Duodenal mucosa (tissue), 2 donors: ENCODE results near the gene FOSL2.

Experiments
- H3K27ac ChIP-seq: one replicate; pipeline ENCODE4 v1.7.0; 2013; ENCODE audit warnings: low read depth, low read length
- H3K27me3 ChIP-seq, 2 donors: one replicate each; pipeline ENCODE4 v1.7.0; 2013; ENCODE audit warnings: low read length in 2 of 2, control low read depth in 1 of 2; ENCODE audit not compliant: insufficient read depth in 2 of 2, control insufficient read depth in 1 of 2
- H3K36me3 ChIP-seq, 2 donors: one replicate each; pipeline ENCODE4 v1.7.0; 2013; ENCODE audit warnings: low read length in 2 of 2, control low read depth in 1 of 2; ENCODE audit not compliant: insufficient read depth in 2 of 2, control insufficient read depth in 1 of 2
- H3K4me1 ChIP-seq, 2 donors: one replicate each; pipeline ENCODE4 v1.7.0; 2013; ENCODE audit warnings: low read length in 2 of 2, control low read depth in 1 of 2; ENCODE audit not compliant: insufficient read depth in 2 of 2, control insufficient read depth in 1 of 2
- H3K4me3 ChIP-seq, 2 donors: one replicate each; pipeline ENCODE4 v1.7.0; 2013; ENCODE audit warnings: low read length in 2 of 2, low read depth in 1 of 2
- H3K9ac ChIP-seq, 2 donors: one replicate each; pipeline ENCODE4 v1.7.0; 2013; ENCODE audit warnings: low read length in 2 of 2, low read depth in 1 of 2
- H3K9me3 ChIP-seq, 2 donors: one replicate each; pipeline ENCODE4 v1.7.0; 2013; ENCODE audit warnings: low read length in 2 of 2, control low read depth in 1 of 2; ENCODE audit not compliant: control insufficient read depth in 1 of 2

FOSL2 gene

GRCh38 chr2:28356095-28356911, 36.4 kb upstream of the FOSL2 start:
- no peak overlapping the region for H3K4me3 ChIP-seq
- no peaks in the 10 kb centered on the region for H3K9me3 ChIP-seq
- no peaks in the 10 kb centered on the region for H3K27me3 ChIP-seq
- H3K9ac ChIP-seq, result peak overlapping the region; percentile 48 to 56
- no peaks in the 10 kb centered on the region for H3K36me3 ChIP-seq
- peak overlapping the region; percentile 55 for H3K27ac ChIP-seq
- H3K4me1 ChIP-seq, result peaks cover 40 to 51% of the 10 kb centered on the region in 2 donors

DNA sequence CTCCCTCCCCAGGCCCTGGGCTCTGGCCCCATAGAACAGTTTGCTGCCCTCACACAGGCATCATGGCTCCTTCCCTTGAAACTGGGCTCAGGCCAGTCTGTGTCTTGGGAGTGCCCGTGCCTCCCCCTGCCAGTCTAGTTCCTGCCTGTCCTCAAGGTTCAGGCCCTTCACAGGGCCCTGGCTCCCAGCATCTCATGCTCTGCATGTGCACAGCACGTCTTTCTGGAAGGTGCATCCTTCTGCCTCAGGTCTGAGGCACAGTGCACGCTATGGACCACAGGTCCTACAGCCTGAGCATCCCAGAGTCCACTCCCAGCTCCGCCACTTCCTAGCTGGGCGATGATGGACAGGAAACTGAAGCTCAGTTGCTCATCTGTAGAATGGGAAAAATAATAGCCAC, 35.6 kb upstream of the FOSL2 start:
- Histone ChIP-seq H3K27me3 (no peaks in the 10 kb centered on the region), H3K9me3 (no peaks in the 10 kb centered on the region), H3K4me3 (no peak overlapping the region), H3K4me1 (peaks cover 40 to 51% of the 10 kb centered on the region in 2 donors), H3K27ac (no peak overlapping the region), H3K9ac (no peak overlapping the region), H3K36me3 (no peaks in the 10 kb centered on the region)

DNA sequence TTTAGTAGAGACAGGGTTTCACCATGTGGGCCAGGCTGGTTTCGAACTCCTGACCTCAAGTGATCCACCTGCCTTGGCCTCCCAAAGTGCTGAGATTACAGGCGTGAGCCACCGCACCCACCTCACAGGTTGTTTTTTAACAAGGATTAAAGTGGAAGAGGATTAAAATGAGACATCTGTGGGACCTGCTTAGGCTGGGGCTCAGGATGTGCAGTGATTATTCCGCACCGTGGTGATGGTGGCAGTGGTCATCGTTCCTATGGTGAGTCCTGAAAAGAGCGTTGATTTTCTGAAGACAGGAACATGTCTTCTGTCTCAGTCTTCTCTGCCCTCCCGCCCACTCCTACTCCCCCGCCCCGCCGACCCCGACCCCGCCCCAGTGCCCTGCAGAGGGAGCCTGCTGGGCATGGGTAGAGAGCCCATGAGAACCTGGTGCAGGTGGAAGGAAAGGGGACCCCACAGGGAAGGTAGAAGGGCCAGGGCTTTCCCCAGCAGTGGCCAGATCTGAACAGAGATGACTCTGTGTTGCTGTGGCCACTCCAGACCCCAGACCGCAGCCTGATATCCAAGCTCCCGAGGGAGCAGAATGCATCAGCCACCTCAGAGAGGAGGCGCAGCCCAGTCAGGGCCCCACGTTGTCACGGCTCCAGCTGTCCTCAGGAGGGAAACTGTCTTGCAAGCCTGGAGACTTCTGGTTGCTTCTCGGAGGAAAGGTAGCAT, 34.5 kb upstream of the FOSL2 start:
- Histone ChIP-seq H3K4me3 (no peak overlapping the region), H3K36me3 (no peaks in the 10 kb centered on the region), H3K9me3 (no peaks in the 10 kb centered on the region), H3K27ac (no peak overlapping the region), H3K27me3 (no peaks in the 10 kb centered on the region), H3K4me1 (peaks cover 40 to 51% of the 10 kb centered on the region in 2 donors), H3K9ac (peak overlapping the region; percentile 32 to 53)

GRCh38 chr2:28358668-28359201, 33.9 kb upstream of the FOSL2 start:
- H3K27me3 ChIP-seq, result no peaks in the 10 kb centered on the region
- H3K9ac ChIP-seq, result peak overlapping the region; percentile 53 to 64
- H3K36me3 ChIP-seq, result no peaks in the 10 kb centered on the region
- H3K4me1 ChIP-seq, result peaks cover 40 to 51% of the 10 kb centered on the region in 2 donors
- H3K9me3 ChIP-seq, result no peaks in the 10 kb centered on the region
- peak overlapping the region; percentile 43 to 54 for H3K4me3 ChIP-seq
- no peak overlapping the region for H3K27ac ChIP-seq

DNA sequence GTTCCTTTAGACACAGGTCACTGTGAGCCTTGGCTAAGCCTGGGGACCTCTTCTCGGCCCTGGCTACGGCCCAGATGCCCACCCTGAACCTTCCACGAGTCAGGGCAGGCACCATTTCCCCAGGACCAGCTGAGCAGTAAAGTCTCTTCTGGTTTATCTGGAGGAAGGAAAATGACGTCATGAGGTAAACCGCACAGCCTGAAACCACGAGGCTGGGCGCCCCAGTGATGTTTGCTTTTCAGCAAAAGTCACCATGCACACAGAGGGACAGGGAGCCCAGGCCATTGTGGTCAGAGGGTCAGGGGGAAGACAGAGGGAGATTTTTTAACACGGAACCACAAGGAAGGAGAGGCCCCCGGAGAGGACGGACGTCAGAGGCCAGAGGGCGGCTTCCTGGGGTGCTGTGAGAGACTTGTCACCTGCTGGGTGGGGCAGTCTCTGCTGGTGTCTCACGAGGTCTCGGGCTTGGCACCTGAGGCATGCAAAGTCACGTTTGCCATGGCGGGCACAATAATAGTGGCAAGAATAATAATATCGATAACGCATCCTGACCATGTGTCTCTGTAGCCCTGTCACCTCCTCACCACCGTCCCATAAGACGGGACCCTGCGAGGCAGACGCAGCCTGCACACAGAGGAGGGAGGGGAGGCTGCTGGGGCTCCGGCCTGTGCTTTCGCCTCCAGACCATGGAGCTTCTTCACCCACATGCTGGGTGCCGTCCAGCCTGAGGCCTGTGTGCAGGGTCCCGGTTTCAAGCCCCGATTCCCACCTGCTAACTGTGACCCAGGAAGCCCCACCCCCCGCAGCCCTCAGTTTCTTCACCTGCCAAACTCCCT, 33.2 kb upstream of the FOSL2 start:
- Histone ChIP-seq H3K27me3 (no peaks in the 10 kb centered on the region), H3K27ac (no peak overlapping the region), H3K9me3 (no peaks in the 10 kb centered on the region), H3K4me1 (peaks cover 40 to 51% of the 10 kb centered on the region in 2 donors), H3K4me3 (peak overlapping the region; percentile 43 to 54), H3K9ac (peak overlapping the region; percentile 53 to 64), H3K36me3 (no peaks in the 10 kb centered on the region)

- H3K4me1 ChIP-seq, result peaks cover 44 to 54% of the 10 kb centered on the region in 2 donors
- H3K4me3 ChIP-seq, result no peak overlapping the region
- H3K9me3 ChIP-seq, result no peaks in the 10 kb centered on the region
- no peaks in the 10 kb centered on the region for H3K27me3 ChIP-seq
- no peak overlapping the region for H3K27ac ChIP-seq
- peak overlapping the region; percentile 53 to 64 for H3K9ac ChIP-seq
- no peaks in the 10 kb centered on the region for H3K36me3 ChIP-seq
These were observed 32.5 kb upstream of the FOSL2 start for GRCh38 chr2:28360058-28360717.

DNA sequence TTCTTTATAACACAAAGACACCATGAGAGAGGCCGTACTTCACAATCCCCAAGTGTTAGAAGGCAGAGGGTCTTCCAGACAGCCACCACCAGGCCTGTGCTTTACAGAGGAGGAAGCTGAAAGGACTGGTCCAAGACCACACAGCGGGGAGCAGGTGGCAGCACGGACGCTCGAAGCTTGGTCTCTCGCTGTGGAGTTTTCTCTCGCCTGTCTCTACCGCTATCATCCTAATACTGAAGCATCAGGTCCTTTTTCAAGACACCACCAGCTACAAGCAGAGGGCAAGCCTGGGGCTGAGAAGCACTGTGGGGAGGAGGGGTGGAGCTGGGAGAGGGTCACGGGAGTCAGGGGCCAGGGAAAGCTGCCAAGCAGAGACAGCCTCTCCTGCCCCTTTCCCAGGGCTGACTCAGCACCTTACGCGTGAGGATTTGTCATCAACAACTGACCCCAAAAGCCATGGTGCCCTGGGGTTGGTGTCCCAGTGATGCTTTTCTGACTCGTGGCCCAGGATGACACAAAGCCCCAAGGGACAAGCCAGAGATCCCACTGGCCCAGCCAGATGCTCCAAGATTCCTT, 31.9 kb upstream of the FOSL2 start:
- Histone ChIP-seq H3K9ac (no peak overlapping the region), H3K4me3 (no peak overlapping the region), H3K27me3 (no peaks in the 10 kb centered on the region), H3K4me1 (peaks cover 44 to 54% of the 10 kb centered on the region in 2 donors), H3K9me3 (no peaks in the 10 kb centered on the region), H3K36me3 (no peaks in the 10 kb centered on the region), H3K27ac (no peak overlapping the region)

DNA sequence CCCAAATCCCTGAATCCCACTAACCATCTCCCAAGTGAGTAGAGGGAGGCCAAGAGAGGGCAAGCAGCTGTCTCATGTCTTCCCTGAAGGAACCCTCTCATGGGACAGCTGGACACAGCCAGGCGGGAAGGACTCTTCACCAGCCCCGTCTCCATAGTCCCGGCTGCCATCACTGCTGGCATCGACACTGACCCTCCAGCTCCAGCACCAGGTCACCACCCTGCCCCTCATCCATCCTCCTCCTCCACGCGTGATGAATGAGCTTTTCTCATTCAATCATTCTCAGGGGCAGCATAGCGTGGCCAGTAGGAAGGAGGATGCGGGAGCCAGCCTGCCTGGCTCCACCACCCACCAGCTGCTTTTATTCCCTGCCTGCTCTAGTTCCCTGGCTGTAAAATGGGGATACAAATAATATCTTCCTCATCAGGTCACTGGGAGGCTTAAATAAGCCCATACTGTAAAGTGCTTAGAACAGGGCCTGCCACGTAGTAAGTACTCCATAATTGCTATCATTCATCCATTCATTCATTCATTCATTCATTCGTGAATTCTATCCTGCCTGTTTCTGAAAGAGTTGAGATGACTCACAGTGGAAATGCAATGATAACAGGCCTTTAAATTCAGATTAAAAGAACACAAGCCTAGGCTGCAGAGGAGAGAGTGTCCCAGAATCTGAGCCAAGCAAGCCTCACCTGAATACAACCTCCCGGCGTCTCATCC, 30.5 kb upstream of the FOSL2 start:
- no peak overlapping the region for H3K9ac ChIP-seq
- peaks cover 44 to 53% of the 10 kb centered on the region in 2 donors for H3K4me1 ChIP-seq
- no peaks in the 10 kb centered on the region for H3K27me3 ChIP-seq
- H3K36me3 ChIP-seq, result no peaks in the 10 kb centered on the region
- no peaks in the 10 kb centered on the region for H3K9me3 ChIP-seq
- H3K4me3 ChIP-seq, result no peak overlapping the region
- H3K27ac ChIP-seq, result no peak overlapping the region
